ENCODE results near the gene DTX4. TPM values are rescaled to one million over a fixed set of nuclear protein-coding genes. Genes with fewer than 3 reads are reported as not detected.

The DTX4 gene
- total and polyA plus RNA-seq, 12 donors, result 0.86 to 4.1 (median 2.1) TPM

DNA sequence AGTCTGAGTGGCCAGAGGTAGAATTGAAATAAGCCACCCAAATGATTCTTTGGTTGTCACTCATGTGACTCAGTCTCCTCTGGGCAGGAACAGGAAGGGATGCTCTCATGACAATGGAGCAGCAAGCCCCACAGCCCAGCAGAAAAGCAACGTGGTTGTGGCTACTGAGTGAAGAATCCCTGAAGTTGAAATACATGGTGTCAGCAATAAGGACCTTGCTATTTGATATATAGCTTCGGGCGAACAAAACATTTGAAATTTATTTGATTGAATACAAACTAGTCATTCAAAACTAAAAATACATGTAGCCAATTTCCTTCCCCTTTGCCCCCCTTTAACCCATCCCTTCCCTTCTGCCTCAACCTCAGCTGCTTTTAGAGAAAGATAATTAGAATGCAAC, 14.5 kb upstream of the DTX4 start:
- Histone ChIP-seq H3K9me3 (peaks cover 0 to 6% (median 0%) of the 10 kb centered on the region in 11 donors), H3K27me3 (no peaks in the 10 kb centered on the region), H3K4me1 (peaks cover 0 to 10% (median 0%) of the 10 kb centered on the region in 9 donors), H3K4me3 (no peak overlapping the region), H3K27ac (no peak overlapping the region), H3K36me3 (peaks cover 0 to 8% (median 0%) of the 10 kb centered on the region in 9 donors)
- ATAC-seq, result no peak
- TF ChIP-seq, protein P1, sequence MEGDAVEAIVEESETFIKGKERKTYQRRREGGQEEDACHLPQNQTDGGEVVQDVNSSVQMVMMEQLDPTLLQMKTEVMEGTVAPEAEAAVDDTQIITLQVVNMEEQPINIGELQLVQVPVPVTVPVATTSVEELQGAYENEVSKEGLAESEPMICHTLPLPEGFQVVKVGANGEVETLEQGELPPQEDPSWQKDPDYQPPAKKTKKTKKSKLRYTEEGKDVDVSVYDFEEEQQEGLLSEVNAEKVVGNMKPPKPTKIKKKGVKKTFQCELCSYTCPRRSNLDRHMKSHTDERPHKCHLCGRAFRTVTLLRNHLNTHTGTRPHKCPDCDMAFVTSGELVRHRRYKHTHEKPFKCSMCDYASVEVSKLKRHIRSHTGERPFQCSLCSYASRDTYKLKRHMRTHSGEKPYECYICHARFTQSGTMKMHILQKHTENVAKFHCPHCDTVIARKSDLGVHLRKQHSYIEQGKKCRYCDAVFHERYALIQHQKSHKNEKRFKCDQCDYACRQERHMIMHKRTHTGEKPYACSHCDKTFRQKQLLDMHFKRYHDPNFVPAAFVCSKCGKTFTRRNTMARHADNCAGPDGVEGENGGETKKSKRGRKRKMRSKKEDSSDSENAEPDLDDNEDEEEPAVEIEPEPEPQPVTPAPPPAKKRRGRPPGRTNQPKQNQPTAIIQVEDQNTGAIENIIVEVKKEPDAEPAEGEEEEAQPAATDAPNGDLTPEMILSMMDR (IDR thresholded peaks at IDR 0.05), result no peak
- no peak for DNase-seq
- WGBS, 2 donors, result 63 to 70% methylated on average over 3 of the region's 3 CpGs
- intact Hi-C loops (cut with DNase I), result loop anchor here in 5 of 10 donors (5.0 to 10.0 kb wide), 4 partner anchors 60 to 503 kb away; no protein-coding TSS in a partner anchor

DNA sequence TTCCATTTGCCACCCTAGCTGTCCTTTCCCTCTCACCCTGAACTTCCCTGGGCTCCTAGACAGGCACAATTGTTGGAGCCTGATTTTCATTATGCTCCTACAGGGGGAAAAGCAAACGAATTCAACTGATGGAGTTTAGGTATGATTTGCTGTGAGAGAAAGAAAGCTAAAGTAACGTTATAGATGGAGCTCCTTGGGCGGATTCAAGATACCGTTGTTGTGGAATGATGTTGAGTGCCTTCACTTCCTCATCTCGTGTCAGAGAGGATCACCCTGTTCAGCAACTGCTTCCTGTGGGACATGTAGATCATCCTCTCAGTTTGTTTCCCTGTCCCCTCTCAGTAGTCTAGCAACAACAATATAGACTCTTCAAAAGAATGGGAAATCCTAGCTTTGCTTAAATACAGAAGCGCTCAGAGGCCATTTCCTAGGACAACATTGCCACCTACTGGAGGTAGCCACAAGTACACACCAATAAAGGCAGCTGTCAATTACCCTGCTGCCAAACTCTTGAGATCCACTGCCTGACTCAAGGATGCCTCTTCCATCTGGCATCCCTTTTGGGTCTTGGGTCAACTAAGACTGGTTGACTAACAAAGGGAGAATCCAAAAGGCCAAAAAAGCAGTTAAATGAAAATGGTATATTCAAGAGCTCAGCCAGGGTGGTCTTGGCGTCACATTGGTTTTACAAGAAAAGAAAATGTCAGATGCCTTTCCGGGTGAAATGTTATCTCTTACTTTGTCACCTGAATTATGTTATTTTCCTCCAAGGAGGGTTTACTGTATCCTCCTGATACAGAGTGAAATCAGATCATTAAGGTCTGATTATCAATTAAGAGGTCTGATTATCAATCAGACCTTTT, 13.5 kb upstream of the DTX4 start:
- peaks cover 0 to 6% (median 0%) of the 10 kb centered on the region in 11 donors for H3K9me3 ChIP-seq
- DNase-seq (peak in 1 of 2 donors; percentile 54), ATAC-seq (peak; percentile 55 to 92 (median 88))
- peaks cover 0 to 5% (median 0%) of the 10 kb centered on the region in 7 donors for H3K27me3 ChIP-seq
- peaks cover 0 to under 1% (median 0%) of the 10 kb centered on the region in 9 donors for H3K36me3 ChIP-seq
- TF ChIP-seq, protein P1 (IDR thresholded peaks at IDR 0.05), result peak; percentile 60 to 88 (median 81)
- 33 to 36% methylated on average over 8 of the region's 8 CpGs for WGBS, 2 donors
- H3K4me1 ChIP-seq, result peaks cover 0 to 10% (median 0%) of the 10 kb centered on the region in 9 donors
- H3K4me3 ChIP-seq, result no peak overlapping the region
- no peak overlapping the region for H3K27ac ChIP-seq
- intact Hi-C loops (cut with DNase I), result loop anchor here in 5 of 10 donors (5.0 to 10.0 kb wide), 4 partner anchors 61 to 504 kb away; no protein-coding TSS in a partner anchor

DNA sequence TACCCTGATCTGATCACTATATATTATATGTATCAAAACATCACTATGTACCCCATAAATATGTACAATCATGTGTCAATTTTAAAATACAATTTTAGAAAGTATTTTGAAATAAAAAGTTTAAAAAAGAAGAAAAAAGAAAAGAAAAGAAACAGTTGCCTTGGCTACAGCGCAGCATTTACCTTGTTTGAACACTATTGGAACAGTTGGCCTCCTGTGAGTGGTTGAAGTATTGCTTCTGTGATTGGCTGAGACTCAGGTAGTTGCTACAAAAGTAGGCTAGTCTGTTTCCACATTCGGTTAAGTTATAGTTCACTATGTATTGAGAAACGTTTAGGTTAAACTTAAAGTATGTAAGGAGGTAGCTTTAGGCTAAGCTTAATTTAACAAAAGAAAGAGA, 7.9 kb upstream of the DTX4 start:
- H3K9me3 ChIP-seq, result no peaks in the 10 kb centered on the region
- TF ChIP-seq, protein P1 (IDR thresholded peaks at IDR 0.05), result no peak
- H3K27me3 ChIP-seq, result peaks cover 0 to 17% (median 0%) of the 10 kb centered on the region in 7 donors
- no peak for DNase-seq
- intact Hi-C loops (cut with DNase I), result no loop called here
- 62 to 88% methylated on average over 3 of the region's 3 CpGs for WGBS, 2 donors
- H3K36me3 ChIP-seq, result no peaks in the 10 kb centered on the region
- ATAC-seq, result no peak
- no peak overlapping the region for H3K27ac ChIP-seq
- H3K4me3 ChIP-seq, result no peak overlapping the region
- no peaks in the 10 kb centered on the region for H3K4me1 ChIP-seq

DNA sequence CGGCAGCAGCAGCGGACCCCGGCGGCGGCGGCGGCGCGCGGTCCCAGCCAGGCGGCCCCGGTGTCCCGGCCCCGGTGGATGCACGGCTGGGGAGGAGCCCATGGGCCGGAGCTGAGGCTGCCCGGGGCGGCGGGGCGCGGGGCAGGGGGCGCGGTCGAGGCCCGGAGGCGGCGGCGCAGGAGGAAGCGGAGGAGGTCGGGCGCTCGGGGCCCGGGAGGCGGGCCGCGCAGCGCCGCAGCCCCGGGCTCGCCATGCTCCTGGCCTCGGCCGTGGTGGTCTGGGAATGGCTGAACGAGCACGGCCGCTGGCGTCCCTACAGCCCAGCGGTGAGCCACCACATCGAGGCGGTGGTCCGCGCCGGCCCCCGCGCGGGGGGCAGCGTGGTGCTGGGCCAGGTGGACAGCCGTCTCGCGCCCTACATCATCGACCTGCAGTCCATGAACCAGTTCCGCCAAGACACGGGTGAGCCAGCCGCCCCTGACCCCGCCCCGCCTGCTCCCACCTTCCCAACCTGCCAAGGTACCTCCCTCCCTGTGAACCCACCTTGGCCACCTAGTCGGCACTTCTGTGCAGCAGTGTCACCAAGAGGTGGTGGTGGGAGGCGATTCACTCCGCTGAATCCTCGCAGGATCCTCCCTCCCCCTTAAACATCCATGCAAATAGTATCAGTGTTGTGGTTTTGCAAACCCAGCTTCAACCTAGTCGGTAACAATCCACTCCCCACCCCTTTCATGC, 580 bp downstream of the DTX4 start:
- TF ChIP-seq, protein P1 (IDR thresholded peaks at IDR 0.05), result no peak
- H3K4me1 ChIP-seq, result peaks cover 0 to 34% (median 17%) of the 10 kb centered on the region in 9 donors
- intact Hi-C loops (cut with DNase I), result loop anchor here in 8 of 10 donors (2.0 to 10.0 kb wide), 10 partner anchors 34 to 502 kb away; partner anchors contain the start of gene OR5A2 (in 4 of the 8)
- 1% methylated on average over 48 to 70 of the region's 70 CpGs for WGBS, 2 donors
- ATAC-seq (peak in 4 of 8 donors; percentile 9 to 44 (median 23)), DNase-seq (peak in 1 of 2 donors; percentile 27)
- no peaks in the 10 kb centered on the region for H3K9me3 ChIP-seq
- peak overlapping the region in 7 of 10 donors; percentile 26 to 80 (median 53) for H3K27ac ChIP-seq
- no peaks in the 10 kb centered on the region for H3K36me3 ChIP-seq
- peak overlapping the region; percentile 45 to 74 (median 68) for H3K4me3 ChIP-seq
- peaks cover 0 to 16% (median 0%) of the 10 kb centered on the region in 7 donors for H3K27me3 ChIP-seq
